Measurements from ENCODE around the gene ATP6V0C. TPM values are rescaled to one million over a fixed set of nuclear protein-coding genes. Genes with fewer than 3 reads are reported as not detected.

Gene ATP6V0C
- total and polyA plus RNA-seq, 2 of the 13 experiments (the other 11 are each of a cell fraction or from before 2014, with no cell fraction given) = 10.4 to 20.1 TPM

DNA sequence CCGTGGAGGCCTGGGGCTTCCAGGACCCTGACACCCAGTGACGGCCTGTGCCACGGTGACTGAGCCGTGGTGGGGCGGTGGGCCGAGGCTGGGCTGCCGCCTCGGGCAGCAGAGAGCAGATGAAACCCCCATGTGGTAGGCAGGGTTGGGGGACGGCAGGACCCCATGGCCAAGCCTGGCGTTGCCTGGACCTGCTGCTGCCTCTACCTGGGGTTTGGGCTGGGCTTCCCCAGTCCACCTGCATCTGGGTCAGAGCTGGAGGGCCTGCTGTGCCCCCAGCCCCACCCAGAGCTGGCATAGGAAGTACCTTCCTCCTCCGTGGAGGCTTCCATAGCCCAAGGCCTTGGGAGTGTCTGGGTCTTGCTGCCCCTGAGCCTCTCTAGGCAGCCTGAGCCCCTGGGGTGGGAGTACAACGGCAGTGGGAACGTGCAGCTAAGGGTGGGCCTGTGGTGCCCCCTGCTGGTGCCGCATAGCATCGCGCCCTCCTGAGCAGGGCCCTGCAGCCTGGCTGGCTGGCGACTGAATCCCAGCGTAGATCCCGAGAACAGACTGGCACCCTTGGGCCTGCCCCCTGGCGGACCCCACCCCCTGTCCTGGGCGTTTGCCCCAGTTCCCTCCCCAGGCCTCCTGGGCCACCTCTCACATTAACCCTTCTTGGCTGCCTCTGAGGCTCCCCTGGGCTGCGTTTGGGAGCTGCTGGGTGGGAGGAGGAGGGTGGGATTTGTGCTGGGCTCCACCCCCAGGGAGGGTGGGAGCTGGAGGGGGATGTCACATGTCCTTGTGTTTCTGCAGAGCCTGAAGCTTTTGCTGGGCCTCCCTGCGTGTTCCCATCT lies 12.6 kb upstream of the ATP6V0C start (continued):
- TF ChIP-seq SETDB1 (CRISPR knock-in tag; IDR thresholded peaks at IDR 0.05; ENCODE audit: borderline replicate concordance) (no peak), RELA (CRISPR knock-in tag; IDR thresholded peaks at IDR 0.05) (no peak), ZNF484 (CRISPR knock-in tag; IDR thresholded peaks at IDR 0.05; ENCODE audit: borderline replicate concordance, low read depth) (no peak), TAF15 (IDR thresholded peaks at IDR 0.05; ENCODE audit: low read depth, low read length, poor library complexity, severe bottlenecking) (no peak), ZNF160 (CRISPR knock-in tag; IDR thresholded peaks at IDR 0.05) (no peak), FOXJ3 (CRISPR knock-in tag; IDR thresholded peaks at IDR 0.05; ENCODE audit: borderline replicate concordance) (no peak), TEAD2 (CRISPR knock-in tag; IDR thresholded peaks at IDR 0.05) (no peak), ZNF577 (CRISPR knock-in tag; IDR thresholded peaks at IDR 0.05; ENCODE audit: borderline replicate concordance, low read depth) (no peak), NCOA1 (CRISPR knock-in tag; IDR thresholded peaks at IDR 0.05) (0 out of 2 replicates have a peak, but pooled peaks have one; percentile 55), ZNF557 (CRISPR knock-in tag; IDR thresholded peaks at IDR 0.05) (no peak), AGO2 (optimal IDR thresholded peaks at IDR 0.05; ENCODE audit: low read depth, low read length) (peak; percentile 49), ZNF441 (CRISPR knock-in tag; IDR thresholded peaks at IDR 0.05; ENCODE audit: borderline replicate concordance) (no peak), SMAD1 (CRISPR knock-in tag; IDR thresholded peaks at IDR 0.05; ENCODE audit: borderline replicate concordance, low read depth) (0 out of 2 replicates have a peak, but pooled peaks have one; percentile 6), ZNF34 (CRISPR knock-in tag; IDR thresholded peaks at IDR 0.05; ENCODE audit: borderline replicate concordance) (no peak), BRCA1 (CRISPR knock-in tag; IDR thresholded peaks at IDR 0.05) (no peak), SP1 (IDR thresholded peaks at IDR 0.05) (no peak), SP1 (CRISPR knock-in tag; IDR thresholded peaks at IDR 0.05) (0 out of 2 replicates have a peak, but pooled peaks have one; percentile 24), ZNF558 (CRISPR knock-in tag; IDR thresholded peaks at IDR 0.05; ENCODE audit: borderline replicate concordance) (no peak), ZNF709 (CRISPR knock-in tag; IDR thresholded peaks at IDR 0.05) (no peak), ZNF652 (CRISPR knock-in tag; IDR thresholded peaks at IDR 0.05; ENCODE audit: borderline replicate concordance, low read depth) (no peak), ZNF430 (CRISPR knock-in tag; IDR thresholded peaks at IDR 0.05) (no peak), EED (CRISPR knock-in tag; IDR thresholded peaks at IDR 0.05) (no peak), JDP2 (CRISPR knock-in tag; IDR thresholded peaks at IDR 0.05; ENCODE audit: borderline replicate concordance) (no peak), FOXC1 (CRISPR knock-in tag; IDR thresholded peaks at IDR 0.05; ENCODE audit: borderline replicate concordance) (0 out of 2 replicates have a peak, but pooled peaks have one; percentile 40), ZNF232 (CRISPR knock-in tag; IDR thresholded peaks at IDR 0.05; ENCODE audit: borderline replicate concordance) (no peak)
- TF ChIP-seq, protein P1, sequence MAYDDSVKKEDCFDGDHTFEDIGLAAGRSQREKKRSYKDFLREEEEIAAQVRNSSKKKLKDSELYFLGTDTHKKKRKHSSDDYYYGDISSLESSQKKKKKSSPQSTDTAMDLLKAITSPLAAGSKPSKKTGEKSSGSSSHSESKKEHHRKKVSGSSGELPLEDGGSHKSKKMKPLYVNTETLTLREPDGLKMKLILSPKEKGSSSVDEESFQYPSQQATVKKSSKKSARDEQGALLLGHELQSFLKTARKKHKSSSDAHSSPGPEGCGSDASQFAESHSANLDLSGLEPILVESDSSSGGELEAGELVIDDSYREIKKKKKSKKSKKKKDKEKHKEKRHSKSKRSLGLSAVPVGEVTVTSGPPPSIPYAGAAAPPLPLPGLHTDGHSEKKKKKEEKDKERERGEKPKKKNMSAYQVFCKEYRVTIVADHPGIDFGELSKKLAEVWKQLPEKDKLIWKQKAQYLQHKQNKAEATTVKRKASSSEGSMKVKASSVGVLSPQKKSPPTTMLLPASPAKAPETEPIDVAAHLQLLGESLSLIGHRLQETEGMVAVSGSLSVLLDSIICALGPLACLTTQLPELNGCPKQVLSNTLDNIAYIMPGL (CRISPR knock-in tag; IDR thresholded peaks at IDR 0.05; ENCODE audit: borderline replicate concordance in 1 of 2, low read depth in 1 of 2) = peak in 1 of 2 experiments; percentile 60; a peak in 2 of 4 replicates
- TF ChIP-seq, protein P2, sequence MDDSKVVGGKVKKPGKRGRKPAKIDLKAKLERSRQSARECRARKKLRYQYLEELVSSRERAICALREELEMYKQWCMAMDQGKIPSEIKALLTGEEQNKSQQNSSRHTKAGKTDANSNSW (CRISPR knock-in tag; IDR thresholded peaks at IDR 0.05; ENCODE audit: borderline replicate concordance) = no peak
- TF ChIP-seq, protein P3, sequence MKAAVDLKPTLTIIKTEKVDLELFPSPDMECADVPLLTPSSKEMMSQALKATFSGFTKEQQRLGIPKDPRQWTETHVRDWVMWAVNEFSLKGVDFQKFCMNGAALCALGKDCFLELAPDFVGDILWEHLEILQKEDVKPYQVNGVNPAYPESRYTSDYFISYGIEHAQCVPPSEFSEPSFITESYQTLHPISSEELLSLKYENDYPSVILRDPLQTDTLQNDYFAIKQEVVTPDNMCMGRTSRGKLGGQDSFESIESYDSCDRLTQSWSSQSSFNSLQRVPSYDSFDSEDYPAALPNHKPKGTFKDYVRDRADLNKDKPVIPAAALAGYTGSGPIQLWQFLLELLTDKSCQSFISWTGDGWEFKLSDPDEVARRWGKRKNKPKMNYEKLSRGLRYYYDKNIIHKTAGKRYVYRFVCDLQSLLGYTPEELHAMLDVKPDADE (CRISPR knock-in tag; IDR thresholded peaks at IDR 0.05) = no peak
